Neural cell (in vitro differentiated cells): ENCODE measurements around the gene WASHC3. TPM values are rescaled to one million over a fixed set of nuclear protein-coding genes. Genes with fewer than 3 reads are reported as not detected.
"Not testable (repeated sequence)": the region's sequence is repeated elsewhere in the genome, so short reads cannot be mapped to it uniquely, and the experiment has no call there.

Source experiments
- H2AFZ ChIP-seq: fragments of 200-600, 300-800 bp; sonication (generic), shearing (Covaris generic); 2 replicates; pipeline ENCODE4 v1.6.0; 2014; ENCODE audit warnings: low read depth, mild to moderate bottlenecking, antibody characterized with exemption, low read length, moderate library complexity
- H3F3A ChIP-seq: fragments of 200-600 bp; shearing (Covaris generic); 2 replicates; pipeline ENCODE4 v1.6.1; 2016; ENCODE audit warnings: mild to moderate bottlenecking, moderate library complexity, mixed read lengths, antibody characterized with exemption, low read length; ENCODE audit not compliant: insufficient read depth, poor library complexity, severe bottlenecking
- H3K27ac ChIP-seq: fragments of 200-600, 300-800 bp; sonication (generic), shearing (Covaris generic); 2 replicates; pipeline ENCODE4 v1.5.1; 2014; ENCODE audit warnings: mild to moderate bottlenecking, low read length, moderate library complexity
- H3K27me3 ChIP-seq: fragments of 300-800, 200-600 bp; sonication (generic), shearing (Covaris generic); 2 replicates; pipeline ENCODE4 v1.6.0; 2014; ENCODE audit warnings: mild to moderate bottlenecking, low read depth, low read length, moderate library complexity; ENCODE audit not compliant: insufficient read depth
- H3K36me3 ChIP-seq: fragments of 300-800, 200-600 bp; sonication (generic), shearing (Covaris generic); 2 replicates; pipeline ENCODE4 v1.5.1; 2014; ENCODE audit warnings: mild to moderate bottlenecking, antibody characterized with exemption, low read length, moderate library complexity; ENCODE audit not compliant: insufficient read depth
- H3K4me2 ChIP-seq: fragments of 300-800, 200-600 bp; sonication (generic), shearing (Covaris generic); 2 replicates; pipeline ENCODE4 v1.6.0; 2014; ENCODE audit warnings: mild to moderate bottlenecking, low read length
- H3K4me3 ChIP-seq: fragments of 300-800, 200-600 bp; sonication (generic), shearing (Covaris generic); 2 replicates; pipeline ENCODE4 v1.5.1; 2014; ENCODE audit warnings: mild to moderate bottlenecking, low read length, moderate library complexity
- H3K79me2 ChIP-seq: fragments of 200-600 bp; shearing (Covaris generic); replicated peaks from 2 replicates; pipeline ENCODE4 v1.6.0; 2014; ENCODE audit warnings: mild to moderate bottlenecking, low read length, moderate library complexity; ENCODE audit not compliant: insufficient read depth
- H3K9ac ChIP-seq: fragments of 300-800, 200-600 bp; sonication (generic), shearing (Covaris generic); 2 replicates; pipeline ENCODE4 v1.6.1; 2016; ENCODE audit warnings: mild to moderate bottlenecking, low read length, mixed read lengths
- H3K9me2 ChIP-seq: fragments of 200-600 bp; shearing (Covaris generic); 2 replicates; pipeline ENCODE4 v1.6.1; 2016; ENCODE audit warnings: mild to moderate bottlenecking, low read length, mixed read lengths; ENCODE audit not compliant: insufficient read depth
- H3K9me3 ChIP-seq: fragments of 200-600, 300-800 bp; sonication (generic), shearing (Covaris generic); 2 replicates; pipeline ENCODE4 v1.6.1; 2016; ENCODE audit warnings: mild to moderate bottlenecking, mixed run types, low read length, moderate library complexity, mixed read lengths
- H4K20me1 ChIP-seq: fragments of 200-600 bp; shearing (Covaris generic); 2 replicates; pipeline ENCODE4 v1.6.1; 2016; ENCODE audit warnings: mild to moderate bottlenecking, mixed run types; ENCODE audit not compliant: insufficient read depth
- CTCF ChIP-seq: fragments of 450-650 bp; IDR thresholded peaks from 2 replicates; pipeline ENCODE4 v1.5.1; 2014; ENCODE audit warnings: antibody characterized with exemption, mild to moderate bottlenecking, moderate library complexity; ENCODE audit not compliant: poor library complexity, severe bottlenecking
- EP300 ChIP-seq: fragments of 450-650 bp; conservative IDR thresholded peaks from 2 replicates; pipeline ENCODE4 v1.6.1; 2014; ENCODE audit warnings: antibody characterized with exemption, mild to moderate bottlenecking, moderate library complexity; ENCODE audit not compliant: poor library complexity, severe bottlenecking
- EZH2 ChIP-seq: fragments of 200-600, 300-800 bp; shearing (Covaris generic), sonication (generic); IDR thresholded peaks from 2 replicates; pipeline ENCODE4 v1.6.1; 2014; ENCODE audit warnings: antibody characterized with exemption, low read length, borderline replicate concordance, mild to moderate bottlenecking; ENCODE audit not compliant: insufficient read depth, poor library complexity, severe bottlenecking
- MXI1 ChIP-seq: fragments of 450-650 bp; conservative IDR thresholded peaks from 2 replicates; pipeline ENCODE4 v1.6.1; 2014; ENCODE audit warnings: antibody characterized with exemption, mild to moderate bottlenecking; ENCODE audit not compliant: poor library complexity, severe bottlenecking
- POLR2AphosphoS5 ChIP-seq: IDR thresholded peaks from 2 replicates; pipeline ENCODE4 v1.6.1; 2012
- RAD21 ChIP-seq: fragments of 450-650 bp; conservative IDR thresholded peaks from 2 replicates; pipeline ENCODE4 v1.6.1; 2014; ENCODE audit warnings: antibody characterized with exemption, mild to moderate bottlenecking, moderate library complexity
- REST ChIP-seq: IDR thresholded peaks from 2 replicates; pipeline ENCODE4 v1.6.1; 2012; ENCODE audit warnings: borderline replicate concordance
- SMC3 ChIP-seq: fragments of 450-650 bp; conservative IDR thresholded peaks from 2 replicates; pipeline ENCODE4 v1.6.1; 2014; ENCODE audit warnings: antibody characterized with exemption, mild to moderate bottlenecking, moderate library complexity; ENCODE audit not compliant: poor library complexity
- TAF1 ChIP-seq: IDR thresholded peaks from 2 replicates; pipeline ENCODE4 v1.6.1; 2012; ENCODE audit warnings: low read depth
- polyA plus RNA-seq: library from polyadenylated mRNA; depleted of rRNA; stranded (reverse); fragments of >200 nt; gene quantifications from 2 replicates; pipeline ENCODE4 v1.2.3, GENCODE V29; 2014

The WASHC3 gene
- polyA plus RNA-seq, 1 donor from 2014 or later: 65.9 TPM

- TF ChIP-seq EZH2 (no peak), RAD21 (no peak)
- Histone ChIP-seq H3K4me2 (no peak overlapping the region), H3K4me3 (no peak overlapping the region), H3K27me3 (no peaks in the 10 kb centered on the region), H3K9me3 (no peaks in the 10 kb centered on the region), H3K9me2 (no peaks in the 10 kb centered on the region), H3K27ac (no peak overlapping the region), H3K36me3 (no peaks in the 10 kb centered on the region), H3K9ac (no peak overlapping the region), H3F3A (no peaks in the 10 kb centered on the region), H3K79me2 (no peaks in the 10 kb centered on the region), H2AFZ (no peak overlapping the region), H4K20me1 (no peaks in the 10 kb centered on the region)
Observed at GRCh38 chr12:102021540-102022246, 40.1 kb downstream of the WASHC3 start.

- H3K4me3 ChIP-seq, H3K27ac ChIP-seq, H3K79me2 ChIP-seq, H3K36me3 ChIP-seq, H2AFZ ChIP-seq, H3K27me3 ChIP-seq, H3F3A ChIP-seq, H4K20me1 ChIP-seq, H3K9me3 ChIP-seq, H3K9ac ChIP-seq, H3K4me2 ChIP-seq, H3K9me2 ChIP-seq: not testable (repeated sequence)
Observed at GRCh38 chr12:102018607-102019006, 43.2 kb downstream of the WASHC3 start.

- H3F3A ChIP-seq: no peaks in the 10 kb centered on the region
- no peaks in the 10 kb centered on the region for H3K27me3 ChIP-seq
- no peak overlapping the region for H3K27ac ChIP-seq
- no peaks in the 10 kb centered on the region for H3K9me2 ChIP-seq
- H3K36me3 ChIP-seq: no peaks in the 10 kb centered on the region
- no peak overlapping the region for H3K9ac ChIP-seq
- no peaks in the 10 kb centered on the region for H3K79me2 ChIP-seq
- no peaks in the 10 kb centered on the region for H3K9me3 ChIP-seq
- no peak overlapping the region for H3K4me3 ChIP-seq
- H4K20me1 ChIP-seq: no peaks in the 10 kb centered on the region
- no peak overlapping the region for H3K4me2 ChIP-seq
- no peak overlapping the region for H2AFZ ChIP-seq
- TF ChIP-seq CTCF (no peak), MXI1 (no peak), POLR2AphosphoS5 (no peak), TAF1 (no peak), EZH2 (no peak), EP300 (no peak), SMC3 (no peak), REST (no peak), RAD21 (no peak)
Observed at GRCh38 chr12:102016472-102016871, 45.3 kb downstream of the WASHC3 start.
